NCI-H2196 (cell line): ENCODE results near the gene ZNF836.

ENCODE experiments used
- DNase-seq: peaks from one replicate; lab custom pipeline; 2025; ENCODE audit not compliant: unreplicated experiment; lab: John Stamatoyannopoulos, UW

The ZNF836 gene

DNA sequence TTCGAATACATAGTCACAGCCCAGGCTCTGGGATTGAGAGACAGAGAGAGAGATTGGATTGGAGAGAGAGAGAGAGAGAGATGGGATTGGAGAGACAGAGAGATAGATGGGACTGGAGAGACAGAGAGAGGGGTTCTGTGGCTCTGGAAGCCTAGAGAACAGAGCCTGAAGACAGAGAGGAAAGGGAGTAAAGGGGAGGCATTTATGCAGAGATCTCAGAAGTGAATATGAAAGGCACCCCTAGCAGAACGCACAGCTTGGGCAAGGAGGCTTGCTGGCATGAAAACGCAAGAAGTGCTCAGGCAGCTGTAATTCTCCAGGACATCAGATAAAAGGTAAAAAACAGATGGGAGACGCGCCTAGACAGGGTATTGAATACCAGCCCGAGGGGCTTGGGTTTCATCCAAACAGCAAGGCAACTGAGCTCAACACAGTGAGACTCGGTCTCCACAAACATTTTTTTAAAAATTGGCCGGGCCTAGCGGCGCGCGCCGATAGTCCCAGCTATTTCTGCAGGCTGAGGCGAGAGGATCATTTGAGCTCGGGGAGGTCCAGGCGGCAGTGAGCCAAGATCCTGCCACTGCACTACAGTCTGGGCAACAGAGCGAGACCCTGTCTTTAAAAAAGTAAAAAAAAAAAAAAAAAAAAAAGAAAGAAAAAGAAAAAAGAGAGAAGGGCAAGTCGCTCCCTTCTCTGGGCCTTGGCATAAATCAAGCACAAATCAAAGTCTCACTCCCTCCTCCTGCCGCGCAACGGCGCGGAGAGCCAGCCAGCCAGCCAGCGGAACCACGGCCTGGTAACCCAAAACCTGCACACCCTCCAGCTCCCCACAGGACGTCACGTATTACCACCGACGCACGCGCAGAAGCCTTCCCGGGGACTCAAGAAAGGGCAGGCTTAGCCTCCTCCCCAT, 17.7 kb upstream of the ZNF836 start:
- DNase-seq, result peak; percentile 57

DNA sequence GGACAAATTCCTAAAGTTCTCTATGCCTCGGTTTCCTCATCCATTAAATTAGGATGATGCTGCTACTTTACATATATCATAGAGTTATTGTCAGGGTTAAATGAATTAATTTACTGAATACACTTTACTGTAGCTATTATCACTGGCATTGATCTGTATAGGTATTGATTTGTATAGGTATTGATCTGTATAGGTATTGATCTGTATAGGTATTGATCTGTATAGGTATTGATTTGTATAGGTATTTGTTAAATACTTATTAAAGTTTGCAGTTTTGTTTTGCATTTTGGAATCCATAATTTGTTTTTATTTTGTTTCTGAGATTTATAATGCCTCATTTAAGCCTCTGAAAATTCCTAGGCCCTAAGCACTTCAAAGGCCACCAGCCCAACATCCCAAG, 16.0 kb upstream of the ZNF836 start:
- DNase-seq, result no peak

DNA sequence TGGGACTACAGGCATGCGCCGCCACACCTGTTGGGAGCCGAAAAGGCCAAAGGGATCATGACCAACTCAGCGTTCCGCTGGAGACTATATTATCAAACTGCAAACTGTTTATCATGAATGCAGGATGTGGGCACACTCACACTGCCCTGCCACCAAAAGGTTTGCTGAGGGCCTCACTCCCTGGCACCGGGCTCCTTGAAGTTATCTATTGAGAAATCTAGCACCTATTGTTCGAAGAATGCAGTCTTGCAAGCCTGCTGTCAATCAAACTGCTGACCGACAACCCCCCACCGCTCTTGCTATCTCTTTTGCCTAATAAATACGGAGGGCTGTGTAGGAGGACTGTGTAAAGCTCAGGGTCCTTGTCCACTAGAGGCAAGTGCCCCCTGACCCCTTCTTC, 5.2 kb upstream of the ZNF836 start:
- DNase-seq, result no peak

DNA sequence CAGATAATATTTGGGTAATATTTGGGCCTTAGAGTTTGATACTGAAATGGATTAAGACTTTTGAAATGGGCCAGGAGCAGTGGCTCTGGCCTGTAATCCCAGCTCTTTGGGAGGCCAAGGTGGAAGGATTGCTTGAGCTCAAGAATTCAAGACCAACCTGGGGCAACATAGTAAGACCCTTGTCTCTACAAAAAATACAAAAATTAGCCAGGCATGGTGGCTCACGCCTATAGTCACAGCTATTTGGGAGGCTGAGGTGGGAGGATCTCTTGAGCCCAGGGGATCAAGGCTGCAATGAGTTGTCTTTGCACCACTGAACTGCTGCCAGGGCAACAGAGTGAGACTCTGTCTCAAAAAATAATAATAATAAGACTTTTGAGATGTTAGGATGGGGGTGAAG, 926 bp upstream of the ZNF836 start:
- no peak for DNase-seq

DNA sequence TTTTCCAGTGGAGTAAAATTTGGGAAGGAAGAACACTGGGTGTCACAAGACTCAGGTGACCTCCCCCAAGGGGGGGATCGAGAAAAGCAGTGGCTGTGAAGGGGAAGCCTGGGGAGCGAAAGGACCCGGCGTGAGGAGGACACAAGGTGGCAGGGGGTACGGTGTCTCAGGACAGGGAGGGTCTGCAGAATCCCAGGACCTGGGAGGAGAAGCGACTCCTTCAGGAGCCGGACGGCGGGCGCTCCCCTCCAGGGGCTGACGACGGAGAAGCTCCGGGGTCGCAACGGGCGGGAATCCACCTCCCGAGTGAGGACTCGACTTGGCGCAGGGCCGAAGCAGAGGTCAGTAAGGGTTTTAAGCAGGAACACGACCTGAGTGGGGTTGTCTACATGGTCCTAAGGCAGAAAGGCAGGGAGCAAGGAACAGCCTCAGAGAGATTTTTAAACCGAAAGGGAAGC, 529 bp downstream of the ZNF836 start:
- DNase-seq, result no peak

DNA sequence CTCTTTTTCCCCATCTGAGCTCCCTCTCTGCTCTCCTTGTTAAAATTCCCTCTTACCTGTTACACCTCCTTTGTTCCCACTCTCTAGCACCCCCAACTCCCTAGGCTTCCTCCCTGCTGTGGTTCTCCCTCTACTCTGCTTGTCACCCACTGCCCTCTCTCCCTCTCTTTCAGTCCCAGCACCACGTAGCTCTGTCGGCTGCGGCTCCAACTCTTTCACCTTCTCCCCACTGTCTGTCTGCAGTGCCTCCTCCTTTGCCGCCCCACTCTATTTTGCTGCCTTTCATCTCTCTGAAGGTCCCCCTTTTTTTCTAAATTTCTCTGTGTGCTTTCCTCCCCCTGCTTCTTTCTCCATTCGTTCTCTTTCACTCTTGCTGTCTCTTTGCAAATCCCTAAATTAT, 1.1 kb downstream of the ZNF836 start:
- no peak for DNase-seq

DNA sequence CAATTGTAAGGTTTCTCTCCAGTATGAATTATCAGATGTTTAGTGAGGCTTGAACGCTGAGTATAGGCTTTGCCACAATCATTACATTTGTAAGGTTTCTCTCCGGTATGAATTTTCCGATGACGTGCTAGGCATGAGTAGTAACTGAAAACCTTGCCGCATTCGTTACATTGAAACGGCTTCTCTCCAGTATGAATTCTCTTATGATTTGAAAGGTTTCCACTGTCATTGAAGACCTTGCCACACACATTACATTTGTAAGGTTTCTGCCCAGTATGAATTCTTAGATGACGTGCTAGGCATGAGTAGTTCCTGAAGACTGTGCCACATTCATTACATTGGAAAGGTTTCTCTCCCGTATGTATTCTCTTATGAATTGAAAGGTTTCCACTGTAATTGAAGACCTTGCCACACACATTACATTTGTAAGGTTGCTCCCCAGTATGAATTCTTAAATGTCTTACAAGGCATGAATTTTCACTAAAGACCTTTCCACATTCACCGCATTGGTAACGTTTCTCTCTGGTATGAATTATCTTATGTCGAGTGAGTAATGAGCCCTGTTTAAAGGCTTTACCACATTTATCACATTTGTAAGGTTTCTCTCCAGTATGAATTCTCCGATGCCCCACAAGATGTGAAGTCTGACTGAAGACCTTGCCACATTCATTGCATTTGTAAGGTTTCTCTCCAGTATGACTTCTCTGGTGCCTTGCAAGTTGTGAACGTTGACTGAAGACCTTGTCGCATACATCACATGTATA, 15.6 kb downstream of the ZNF836 start:
- DNase-seq, result no peak

DNA sequence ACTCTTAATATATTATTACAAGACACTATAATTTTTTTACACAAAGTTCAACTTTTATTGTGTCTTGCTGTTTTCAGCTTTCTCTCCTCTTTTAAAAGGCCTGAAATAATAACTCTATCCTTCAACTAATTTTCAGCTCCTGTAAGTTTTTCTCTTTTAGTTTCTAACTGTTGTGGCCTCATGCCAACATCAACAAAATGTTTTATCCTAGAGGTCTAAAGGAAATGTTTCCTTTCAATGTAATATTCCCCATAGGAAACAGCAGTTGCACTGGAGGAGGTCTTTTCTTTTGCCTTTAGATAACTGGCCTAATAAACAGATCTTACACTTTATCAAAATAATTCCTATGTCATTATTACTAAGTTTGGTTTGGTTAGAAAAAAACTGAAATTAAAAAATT, 23.2 kb downstream of the ZNF836 start:
- DNase-seq, result no peak

DNA sequence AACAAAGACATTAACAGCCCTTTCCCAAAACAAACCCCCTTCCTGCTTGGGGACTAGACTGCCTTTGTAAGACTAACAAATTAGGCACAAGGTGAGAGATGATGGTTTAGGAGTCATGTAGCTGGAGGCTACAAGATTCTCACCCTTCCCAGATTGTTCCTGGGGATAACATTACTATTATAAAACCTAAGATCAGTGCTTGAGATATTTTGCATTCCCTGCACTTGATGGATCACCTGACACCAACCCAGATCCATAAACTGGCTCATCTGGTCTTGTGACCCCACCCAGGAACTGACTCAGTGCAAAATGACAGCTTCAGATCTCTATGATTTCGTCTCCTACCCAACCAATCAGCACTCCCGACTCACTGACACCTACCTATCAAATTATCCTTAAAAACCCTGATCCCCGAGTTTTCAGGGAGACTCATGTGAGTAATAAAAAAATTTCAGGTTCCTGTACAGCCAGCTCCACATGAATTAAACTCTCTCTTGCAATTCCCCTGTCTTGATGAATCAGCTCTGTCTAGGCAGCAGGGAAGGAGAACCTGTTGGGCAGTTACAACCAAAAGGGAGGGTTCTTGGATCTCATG, 29.3 kb downstream of the ZNF836 start:
- DNase-seq, result no peak

DNA sequence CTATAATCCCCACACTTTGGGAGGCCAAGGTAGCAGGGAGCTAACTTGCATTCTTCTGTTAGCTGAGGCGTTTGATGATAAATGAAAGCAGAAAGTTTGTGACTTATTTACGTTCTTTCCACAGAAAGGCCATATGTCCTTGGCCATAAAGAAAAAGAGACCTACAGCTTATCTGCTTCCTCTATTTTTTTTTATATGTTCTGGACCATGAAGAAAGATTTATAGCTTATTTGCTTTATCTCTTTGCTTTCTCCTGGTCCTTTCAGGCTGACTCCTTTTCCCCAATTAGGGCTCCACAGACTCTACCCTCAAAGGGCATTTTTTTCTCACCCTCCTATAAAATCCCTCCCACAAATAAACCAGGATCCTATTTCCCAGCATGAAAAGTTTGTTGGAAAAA, 30.2 kb downstream of the ZNF836 start:
- no peak for DNase-seq

DNA sequence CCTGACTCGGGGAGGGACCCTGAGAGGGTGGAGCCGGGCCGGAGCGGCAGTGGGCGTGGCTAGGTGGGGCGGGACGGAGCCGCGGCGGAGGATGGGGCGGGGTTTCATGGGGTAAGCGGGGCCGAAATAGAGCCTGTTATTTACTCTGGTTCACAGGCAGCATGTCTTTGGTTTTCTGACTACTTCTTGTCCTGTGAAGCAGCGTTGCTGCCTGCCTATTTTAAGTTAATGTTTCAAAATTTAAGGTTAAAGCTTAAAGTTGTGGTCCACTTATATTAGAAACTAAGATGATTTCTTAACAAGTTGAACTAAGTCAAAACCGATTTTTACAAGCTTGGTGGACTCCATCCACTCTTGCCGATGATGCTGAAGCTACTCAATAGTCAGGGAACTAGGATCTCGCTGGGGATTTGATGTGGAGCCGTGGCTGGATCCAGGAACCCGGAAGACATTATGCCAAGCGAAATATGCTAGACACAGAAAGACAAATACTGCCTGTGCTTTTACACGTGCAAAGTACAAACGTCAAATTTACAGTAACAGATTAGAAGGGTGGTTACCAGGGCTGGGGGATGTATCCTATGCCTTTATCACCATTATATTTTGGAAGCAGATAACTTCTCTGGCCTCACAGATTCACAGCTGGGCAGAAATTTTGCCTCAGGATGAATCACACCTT, 31.2 kb downstream of the ZNF836 start:
- no peak for DNase-seq

DNA sequence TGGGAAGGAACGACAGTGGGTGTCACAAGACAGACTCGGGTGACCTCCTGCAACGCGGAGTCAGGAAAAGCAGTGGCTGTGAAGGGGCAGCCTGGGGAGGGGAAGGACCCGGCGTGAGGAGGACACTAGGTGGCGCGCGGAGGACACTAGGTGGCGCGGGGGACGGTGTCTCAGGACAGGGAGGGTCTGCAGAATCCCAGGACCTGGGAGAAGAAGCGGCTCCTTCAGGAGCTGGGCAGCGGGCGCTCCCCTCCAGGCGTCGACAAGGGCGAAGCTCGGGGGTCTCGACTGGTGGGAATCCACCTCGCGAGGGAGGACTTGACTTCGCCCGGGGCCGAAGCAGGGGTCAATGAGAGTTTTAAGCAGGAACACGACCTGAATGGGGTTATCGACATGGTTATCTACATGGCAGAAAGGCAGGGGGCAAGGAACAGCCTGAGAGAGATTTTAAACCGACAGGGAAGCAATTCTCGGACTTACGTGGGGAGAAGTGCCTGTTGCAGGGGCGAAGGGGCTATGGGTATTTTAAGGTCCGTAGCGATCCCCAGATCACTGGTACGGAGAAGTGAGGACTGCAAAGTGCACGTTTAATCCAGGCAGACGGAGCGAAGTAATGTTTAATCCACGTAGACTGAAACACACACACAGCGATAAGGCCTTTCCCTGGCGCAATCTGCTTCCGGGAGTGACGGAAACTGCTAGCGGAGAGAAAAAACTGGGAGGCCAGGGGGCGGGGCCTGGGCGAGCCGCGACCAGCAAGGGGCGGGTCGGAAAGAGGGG, 32.0 kb downstream of the ZNF836 start, which contains the start of gene ZNF616:
Gene ZNF616 (minus strand): TSS at position 687 of the 780 bp plus-strand sequence. CDS start 9,426 bp downstream, outside the sequence.
- peak; percentile 96 for DNase-seq

DNA sequence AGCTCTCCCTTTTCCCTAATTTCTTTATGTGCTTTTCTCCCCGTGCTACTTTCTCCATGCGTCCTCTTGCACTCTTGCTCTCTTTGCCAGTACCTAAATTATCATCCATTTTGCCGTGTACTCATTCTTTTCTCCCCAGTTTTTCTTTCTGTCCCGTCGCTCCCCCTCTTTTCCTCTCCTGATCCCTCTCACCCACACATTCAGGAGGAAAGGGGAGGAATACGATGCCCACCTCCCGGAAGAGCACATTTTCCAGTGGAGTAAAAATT, 32.5 kb downstream of the ZNF836 start:
- DNase-seq, result no peak

DNA sequence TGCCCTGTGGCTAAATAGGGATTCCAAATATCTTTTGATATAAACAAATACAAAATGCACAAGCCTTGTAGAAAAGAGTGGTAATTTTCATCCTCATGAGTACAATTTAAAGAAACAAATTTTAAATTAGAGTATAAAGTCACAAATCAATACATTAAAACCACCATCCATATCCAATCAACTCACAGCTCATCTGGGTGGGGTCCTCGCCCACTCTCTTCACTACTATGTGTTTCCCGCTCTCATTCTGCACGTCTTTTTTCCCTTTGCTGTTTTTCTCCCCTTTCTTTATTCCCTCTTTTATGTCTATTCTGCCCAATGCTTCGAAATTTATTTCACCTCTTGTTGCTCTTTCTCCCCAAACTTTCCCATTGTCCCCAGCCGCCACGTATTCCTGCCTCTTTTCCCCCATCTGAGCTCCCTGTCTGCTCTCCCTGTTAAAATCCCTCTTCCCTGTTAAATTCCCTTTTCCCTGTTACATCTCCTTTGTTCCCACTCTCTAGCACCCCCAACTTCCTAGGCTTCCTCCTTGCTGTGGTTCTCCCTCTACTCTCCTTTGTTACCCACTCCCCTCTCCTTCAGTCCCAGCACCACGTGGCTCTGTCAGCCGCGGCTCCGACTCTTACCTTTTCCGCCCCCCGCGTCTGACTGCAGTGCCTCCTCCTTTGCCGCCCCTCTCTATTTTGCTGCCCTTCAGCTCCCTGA, 33.0 kb downstream of the ZNF836 start:
- DNase-seq, result peak; percentile 2

DNA sequence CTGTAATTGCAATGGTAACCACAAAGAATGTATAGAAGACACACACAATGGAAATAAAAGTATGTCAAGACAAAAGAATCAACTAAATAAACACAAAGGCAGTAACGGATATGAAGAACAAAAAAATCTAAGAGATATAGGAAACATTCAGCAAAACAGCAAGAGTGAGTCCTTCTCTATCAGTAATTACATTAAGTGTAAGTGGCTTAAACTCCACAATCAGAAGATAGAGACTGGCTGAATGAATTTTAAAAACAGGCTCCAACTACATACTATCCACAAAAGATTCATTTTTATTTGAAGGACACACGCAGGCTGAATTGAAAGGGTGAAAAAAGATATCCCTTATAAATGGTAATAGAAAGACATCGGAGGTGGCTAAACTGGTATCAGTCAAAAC, 51.1 kb downstream of the ZNF836 start:
- DNase-seq, result no peak

DNA sequence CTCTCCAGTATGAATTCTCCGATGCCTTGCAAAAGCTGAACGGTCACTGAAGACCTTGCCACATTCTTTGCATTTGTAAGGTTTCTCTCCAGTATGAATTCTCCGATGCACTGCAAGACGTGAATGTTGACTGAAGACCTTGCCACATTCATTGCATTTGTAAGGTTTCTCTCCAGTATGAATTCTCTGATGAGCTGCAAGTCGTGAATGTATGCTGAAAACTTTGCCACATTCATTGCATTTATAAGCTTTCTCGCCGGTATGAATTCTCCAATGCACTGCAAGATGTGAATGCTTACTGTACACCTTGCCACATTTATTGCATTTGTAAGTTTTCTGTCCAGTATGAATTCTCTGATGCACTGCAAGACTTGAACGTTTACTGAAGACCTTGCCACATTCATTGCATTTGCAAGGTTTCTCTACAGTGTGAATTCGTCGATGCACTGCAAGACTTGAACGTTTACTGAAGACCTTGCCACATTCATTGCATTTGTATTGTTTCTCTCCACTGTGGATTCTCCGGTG, 55.8 kb downstream of the ZNF836 start:
- no peak for DNase-seq

DNA sequence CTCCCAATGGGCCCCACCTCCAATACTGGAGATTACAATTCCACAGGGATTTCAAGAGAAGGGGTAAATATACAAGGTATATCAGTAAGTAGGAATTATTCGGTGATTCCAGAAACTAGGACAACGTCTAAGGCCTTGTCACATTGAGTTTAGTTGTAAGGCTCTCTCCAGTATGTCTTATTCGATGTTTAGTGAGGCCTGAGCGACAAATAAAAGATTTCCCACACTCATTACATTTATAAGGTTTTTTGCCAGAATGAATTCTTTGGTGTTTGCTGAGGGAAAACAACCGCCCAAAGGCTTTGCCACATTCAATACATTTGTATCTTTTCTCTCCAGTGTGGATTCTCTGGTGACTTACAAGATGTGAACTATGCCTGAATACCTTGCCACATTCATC, 56.7 kb downstream of the ZNF836 start:
- DNase-seq, result no peak

DNA sequence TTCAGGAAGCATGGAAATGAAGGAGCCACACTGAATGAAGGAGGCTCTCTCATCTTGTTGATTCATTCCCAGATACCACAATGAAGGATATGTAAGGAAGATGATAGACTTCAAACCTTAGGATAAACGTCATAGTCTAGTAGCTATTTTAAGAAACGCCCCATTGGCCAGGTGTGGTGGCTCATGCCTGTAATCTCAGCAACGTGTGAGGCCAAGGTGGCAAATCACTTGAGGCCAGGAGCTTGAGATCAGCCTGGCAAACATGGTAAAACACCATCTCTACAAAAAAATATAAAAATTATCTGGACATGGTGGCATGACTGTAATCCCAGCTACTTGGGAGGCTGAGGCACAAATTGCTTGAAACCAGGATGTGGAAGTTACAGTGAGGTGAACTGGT, 58.8 kb downstream of the ZNF836 start:
- no peak for DNase-seq

DNA sequence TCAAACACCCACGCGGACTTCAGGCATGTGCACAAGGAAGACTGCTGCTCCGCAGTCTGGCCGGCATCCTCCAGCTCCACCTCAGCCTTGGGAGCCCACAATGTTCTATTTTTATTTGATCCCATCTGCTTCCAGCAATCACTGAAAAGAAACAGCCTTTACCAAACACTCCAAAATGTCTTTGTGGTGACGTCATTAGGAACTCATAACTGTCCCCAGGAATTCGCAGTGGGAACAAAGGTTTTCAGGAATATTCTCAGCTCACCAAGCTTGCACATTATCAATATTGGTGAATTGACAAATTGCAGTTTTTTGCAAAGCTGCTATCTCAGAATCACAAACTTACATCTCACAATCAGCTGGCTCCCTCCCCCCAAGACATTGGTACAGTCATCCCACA, 60.6 kb downstream of the ZNF836 start:
- DNase-seq, result no peak
